B cell (primary cell): Measurements from ENCODE around the gene PGM1.

Experiments
- CTCF ChIP-seq: fragments of 200-600 bp; IDR thresholded peaks from one replicate; pipeline ENCODE4 v1.8.0; 2022; ENCODE audit warnings: antibody characterized with exemption, mild to moderate bottlenecking
- EZH2 ChIP-seq: IDR thresholded peaks from 2 replicates; pipeline ENCODE4 v1.6.1; 2012; ENCODE audit warnings: borderline replicate concordance, low read depth, mild to moderate bottlenecking, moderate library complexity, low read length; ENCODE audit not compliant: insufficient read depth, poor library complexity, severe bottlenecking

- TF ChIP-seq CTCF = no peak
- no peak for TF ChIP-seq EZH2
Observed at GRCh38 chr1:63630666-63631065, 37.5 kb downstream of the PGM1 start.
